ACC112 (cell line): ENCODE measurements around the gene ZNF362.
A peak's percentile ranks its signal among the peaks of the same experiment; 100 is the strongest.

ENCODE experiments used
- H2AFZ ChIP-seq: fragments of 200-600 bp; sonication (generic); one replicate; pipeline ENCODE4 v1.6.0; 2017; ENCODE audit warnings: antibody characterized with exemption, low read length; ENCODE audit not compliant: unreplicated experiment
- H3K27ac ChIP-seq: fragments of 200-600 bp; sonication (generic); 2 replicates; pipeline ENCODE4 v1.5.1; 2014; ENCODE audit warnings: low read depth, mild to moderate bottlenecking, antibody characterized with exemption, low read length, moderate library complexity
- H3K27me3 ChIP-seq: fragments of 200-600 bp; sonication (generic); 2 replicates; pipeline ENCODE4 v1.6.1; 2014; ENCODE audit warnings: mild to moderate bottlenecking, antibody characterized with exemption, low read length, moderate library complexity, mixed read lengths; ENCODE audit not compliant: insufficient read depth
- H3K36me3 ChIP-seq: fragments of 200-600 bp; sonication (generic); 2 replicates; pipeline ENCODE4 v1.6.1; 2016; ENCODE audit warnings: mild to moderate bottlenecking, antibody characterized with exemption, low read length, moderate library complexity, mixed read lengths; ENCODE audit not compliant: insufficient read depth
- H3K4me1 ChIP-seq: fragments of 200-600 bp; sonication (generic); one replicate; pipeline ENCODE4 v1.6.1; 2016; ENCODE audit warnings: low read length, mixed read lengths; ENCODE audit not compliant: insufficient read depth, unreplicated experiment, control insufficient read depth
- H3K4me3 ChIP-seq: fragments of 200-600 bp; sonication (generic); 2 replicates; pipeline ENCODE4 v1.5.1; 2014; ENCODE audit warnings: mild to moderate bottlenecking, low read depth, low read length
- H3K79me2 ChIP-seq: fragments of 200-600 bp; sonication (generic); one replicate; pipeline ENCODE4 v1.6.0; 2016; ENCODE audit warnings: low read length; ENCODE audit not compliant: control insufficient read depth, unreplicated experiment, insufficient read depth

The ZNF362 gene, protein sequence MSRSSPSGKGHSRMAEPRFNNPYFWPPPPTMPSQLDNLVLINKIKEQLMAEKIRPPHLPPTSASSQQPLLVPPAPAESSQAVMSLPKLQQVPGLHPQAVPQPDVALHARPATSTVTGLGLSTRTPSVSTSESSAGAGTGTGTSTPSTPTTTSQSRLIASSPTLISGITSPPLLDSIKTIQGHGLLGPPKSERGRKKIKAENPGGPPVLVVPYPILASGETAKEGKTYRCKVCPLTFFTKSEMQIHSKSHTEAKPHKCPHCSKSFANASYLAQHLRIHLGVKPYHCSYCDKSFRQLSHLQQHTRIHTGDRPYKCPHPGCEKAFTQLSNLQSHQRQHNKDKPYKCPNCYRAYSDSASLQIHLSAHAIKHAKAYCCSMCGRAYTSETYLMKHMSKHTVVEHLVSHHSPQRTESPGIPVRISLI

DNA sequence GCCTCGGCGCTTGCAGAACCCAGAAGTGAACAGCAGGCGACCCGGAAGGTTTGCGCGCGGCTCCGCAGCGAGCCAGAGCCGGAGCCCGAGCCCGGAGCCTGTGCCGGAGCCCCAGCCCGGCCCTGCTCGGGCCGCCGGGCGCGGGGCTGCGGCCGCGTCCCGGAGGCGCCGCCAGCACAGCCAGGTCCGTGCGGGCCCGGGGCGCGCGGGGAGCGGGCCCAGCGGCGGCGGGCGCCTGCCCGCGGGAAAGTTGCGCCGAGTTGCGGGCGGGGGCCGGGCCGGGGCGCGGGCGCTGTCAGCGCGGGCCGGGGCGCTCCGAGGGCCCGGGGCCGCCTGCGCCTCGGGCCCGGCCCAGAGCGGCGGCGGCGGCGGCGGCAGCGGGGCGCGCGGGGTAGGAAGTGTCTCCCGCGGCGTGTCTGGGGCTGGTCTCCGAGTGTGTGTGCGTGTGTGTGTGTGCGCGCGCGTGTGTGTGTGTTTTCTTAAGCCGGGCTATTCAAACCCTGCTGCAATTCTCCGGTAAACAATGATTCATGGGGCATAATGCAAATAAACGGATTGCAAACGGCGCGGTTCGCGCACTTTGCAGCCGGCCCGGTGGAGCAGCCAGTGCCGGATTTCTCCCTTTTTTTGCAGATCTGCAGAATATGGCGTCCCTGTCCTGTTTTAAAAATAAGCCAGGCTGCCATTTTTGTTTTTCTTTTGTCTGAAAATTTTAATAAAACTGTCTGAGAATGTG lies at the start of gene ZNF362:
ZNF362 (plus strand) TSS at position 22 of the 736 bp plus-strand sequence. CDS start 14,083 bp downstream, outside the sequence.
- H3K4me1 ChIP-seq: peaks cover 15% of the 10 kb centered on the region
- H3K79me2 ChIP-seq: peaks cover 34% of the 10 kb centered on the region
- H3K27me3 ChIP-seq: peaks cover 2% of the 10 kb centered on the region; the same call in 1 of the 2 replicates
- H3K27ac ChIP-seq: peak within 1 kb of the TSS; percentile 61
- H2AFZ ChIP-seq: peak within 1 kb of the TSS; percentile 93
- peak within 1 kb of the TSS; percentile 88 for H3K4me3 ChIP-seq
- no peaks in the 10 kb centered on the region for H3K36me3 ChIP-seq

DNA sequence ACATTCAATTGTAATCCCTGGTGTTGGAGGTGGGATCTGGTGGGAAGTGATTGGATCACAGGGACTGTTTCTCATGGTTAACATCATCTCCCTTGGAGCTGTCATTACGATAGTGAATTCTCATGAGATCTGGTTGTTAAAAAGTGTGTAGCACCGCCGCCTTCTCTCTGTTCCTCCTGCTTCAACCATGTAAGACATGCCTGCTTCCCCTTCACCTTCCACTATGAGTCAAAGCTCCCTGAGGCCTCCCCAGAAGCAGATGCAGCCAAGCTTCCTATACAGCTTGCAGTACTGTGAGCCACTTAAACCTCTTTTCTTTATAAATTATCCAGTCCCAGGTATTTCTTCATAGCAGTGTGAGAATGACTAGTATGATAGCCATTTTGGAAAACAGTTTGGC lies 44.3 kb upstream of the ZNF362 start:
- no peaks in the 10 kb centered on the region for H3K4me1 ChIP-seq
- H3K27me3 ChIP-seq: peaks cover 6% of the 10 kb centered on the region; the same call in 1 of the 2 replicates
- H3K36me3 ChIP-seq: no peaks in the 10 kb centered on the region
- H3K27ac ChIP-seq: no peak overlapping the region
- H2AFZ ChIP-seq: no peak overlapping the region
- no peak overlapping the region for H3K4me3 ChIP-seq
- H3K79me2 ChIP-seq: no peaks in the 10 kb centered on the region

DNA sequence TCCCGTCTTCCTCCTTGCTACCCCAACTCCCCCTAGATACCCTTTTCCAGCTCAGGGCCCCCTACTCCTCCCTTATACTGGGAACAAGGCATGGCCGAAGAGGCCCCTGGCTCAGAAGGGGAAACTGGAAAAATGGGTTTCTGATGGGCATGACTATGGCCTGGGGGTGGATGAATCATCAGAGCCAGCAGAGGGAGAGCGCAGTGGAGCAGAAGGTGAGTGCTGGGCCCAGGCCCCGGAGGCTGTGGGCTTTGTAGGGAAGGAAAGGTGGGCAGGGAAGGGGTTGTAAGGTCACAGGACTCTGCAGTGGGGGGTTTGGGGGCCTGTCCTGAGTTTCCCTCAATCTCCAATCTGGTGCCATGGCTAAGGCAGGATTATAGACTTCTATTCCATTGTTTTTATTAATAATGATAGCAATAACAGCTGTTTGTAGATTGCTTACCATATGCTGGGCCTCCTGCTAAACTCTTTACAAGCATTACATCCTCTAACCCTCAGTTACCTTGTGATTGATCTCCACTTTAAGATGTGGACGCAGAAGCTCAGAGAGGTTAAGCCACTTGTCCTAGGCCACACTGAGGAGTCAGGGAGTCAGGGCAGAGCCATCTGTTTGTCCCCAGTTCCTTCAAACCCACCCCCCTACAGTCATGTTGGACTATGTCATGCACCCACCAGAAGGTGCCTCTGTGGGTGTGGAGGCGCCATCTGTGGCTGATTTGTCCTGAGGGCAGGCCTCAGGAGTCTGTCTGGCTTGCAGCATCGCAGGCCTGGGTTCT lies 36.2 kb upstream of the ZNF362 start:
- H3K27me3 ChIP-seq: peaks cover 11% of the 10 kb centered on the region
- no peak overlapping the region for H3K4me3 ChIP-seq
- H3K27ac ChIP-seq: no peak overlapping the region
- H3K79me2 ChIP-seq: no peaks in the 10 kb centered on the region
- no peak overlapping the region for H2AFZ ChIP-seq
- H3K4me1 ChIP-seq: peaks cover 3% of the 10 kb centered on the region
- no peaks in the 10 kb centered on the region for H3K36me3 ChIP-seq

DNA sequence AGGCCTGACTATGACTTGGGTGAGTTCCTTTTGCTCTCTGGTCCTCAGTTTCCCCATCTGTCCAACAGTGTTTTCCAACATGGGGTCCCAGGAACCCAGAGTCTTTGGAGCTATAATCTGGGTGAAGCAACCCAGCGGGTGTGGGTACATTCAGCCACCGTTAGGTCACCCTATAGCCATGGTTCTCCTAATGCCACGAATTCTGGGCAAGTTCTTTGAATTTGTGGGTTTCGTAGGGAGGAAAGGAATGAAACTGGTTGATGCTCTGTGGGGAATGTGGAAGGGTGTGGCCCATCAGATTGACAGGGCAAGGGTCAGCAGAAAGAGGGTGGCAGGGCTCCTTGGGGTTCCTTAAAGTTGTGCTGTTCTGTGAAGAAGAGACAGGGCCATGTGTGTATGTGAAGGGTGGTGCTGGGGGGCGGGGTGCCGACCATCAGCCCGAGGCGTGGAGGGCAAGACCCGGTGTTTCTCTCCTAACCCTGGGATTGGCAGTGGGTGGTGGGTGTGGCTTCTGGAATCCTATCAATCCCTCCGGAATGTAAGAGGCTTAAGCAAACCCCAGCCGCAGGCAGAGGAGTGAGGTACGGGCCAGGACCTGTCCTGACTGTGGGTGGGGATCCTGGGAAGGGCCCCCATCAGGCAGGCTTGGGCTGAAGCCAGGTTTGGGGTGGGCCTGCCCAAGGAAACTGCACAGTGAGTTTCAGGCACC lies 35.5 kb upstream of the ZNF362 start:
- no peak overlapping the region for H2AFZ ChIP-seq
- H3K36me3 ChIP-seq: no peaks in the 10 kb centered on the region
- H3K79me2 ChIP-seq: no peaks in the 10 kb centered on the region
- peaks cover 3% of the 10 kb centered on the region for H3K4me1 ChIP-seq
- no peak overlapping the region for H3K27ac ChIP-seq
- peaks cover 16% of the 10 kb centered on the region for H3K27me3 ChIP-seq
- H3K4me3 ChIP-seq: no peak overlapping the region

DNA sequence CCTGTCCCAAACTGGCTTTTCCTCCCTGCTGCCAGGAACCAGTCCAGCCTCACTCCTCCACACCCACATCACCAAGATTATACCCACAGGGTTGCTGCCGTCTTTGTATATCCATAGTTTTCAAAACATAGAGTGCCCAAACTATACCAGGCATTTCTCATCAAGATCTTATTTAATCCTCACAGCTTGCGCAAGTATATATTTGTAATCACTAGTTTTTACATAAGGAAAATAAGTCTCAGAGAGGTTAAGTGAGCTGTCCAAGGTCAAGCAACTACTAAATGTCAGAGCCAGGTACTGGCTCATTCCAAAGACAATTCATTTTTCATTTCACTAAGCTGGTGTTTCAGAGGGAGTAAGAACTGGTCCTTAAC lies 34.9 kb upstream of the ZNF362 start:
- no peak overlapping the region for H2AFZ ChIP-seq
- H3K4me1 ChIP-seq: peaks cover 3% of the 10 kb centered on the region
- no peaks in the 10 kb centered on the region for H3K79me2 ChIP-seq
- no peaks in the 10 kb centered on the region for H3K36me3 ChIP-seq
- peaks cover 17% of the 10 kb centered on the region for H3K27me3 ChIP-seq
- no peak overlapping the region for H3K4me3 ChIP-seq
- no peak overlapping the region for H3K27ac ChIP-seq

DNA sequence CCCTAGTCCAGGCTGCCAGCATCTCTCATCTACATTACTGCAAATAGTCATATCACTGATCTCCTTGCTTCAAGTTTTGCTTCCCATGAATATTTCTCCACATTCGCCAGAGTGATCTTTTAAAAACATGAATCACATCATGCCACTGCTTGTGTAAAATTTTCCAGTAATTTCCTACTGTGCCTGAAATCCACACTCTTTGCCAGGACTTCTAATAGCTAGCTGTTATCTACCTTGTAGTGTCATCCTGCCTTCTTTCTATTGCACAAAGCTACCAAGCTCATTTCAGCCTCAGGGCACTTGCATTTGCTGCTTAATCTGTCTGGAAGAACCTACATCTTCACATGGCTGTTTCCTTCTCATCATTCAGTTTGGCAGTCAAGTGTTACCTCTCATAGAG lies 33.9 kb upstream of the ZNF362 start:
- no peaks in the 10 kb centered on the region for H3K36me3 ChIP-seq
- H3K27ac ChIP-seq: no peak overlapping the region
- no peaks in the 10 kb centered on the region for H3K79me2 ChIP-seq
- H3K4me3 ChIP-seq: no peak overlapping the region
- H3K27me3 ChIP-seq: peaks cover 17% of the 10 kb centered on the region
- H3K4me1 ChIP-seq: peaks cover 3% of the 10 kb centered on the region
- no peak overlapping the region for H2AFZ ChIP-seq

DNA sequence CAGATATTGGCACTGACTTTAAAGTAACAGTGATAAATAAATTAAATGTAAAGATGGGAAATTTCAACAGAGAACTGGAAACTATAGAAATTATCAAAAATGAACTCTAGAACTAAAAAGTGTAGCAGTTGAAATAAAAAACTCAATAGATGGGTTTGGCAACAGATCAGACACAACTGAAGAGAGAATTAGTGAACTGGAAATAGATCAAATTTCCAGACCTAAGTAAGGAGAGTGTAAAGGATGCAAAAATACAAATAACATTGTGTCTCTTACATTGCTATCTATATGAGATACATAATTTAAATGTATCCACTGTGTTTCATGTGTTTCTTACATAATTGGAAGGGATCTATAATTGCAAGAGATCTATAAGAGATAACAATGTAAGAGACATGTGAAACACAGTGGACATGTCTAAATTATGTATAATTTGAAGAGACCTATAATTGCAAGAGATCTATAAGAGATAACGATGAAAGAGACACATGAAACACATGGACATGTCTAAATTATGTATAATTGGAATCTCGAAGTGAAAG lies 32.1 kb upstream of the ZNF362 start:
- H3K4me1 ChIP-seq: peaks cover 10% of the 10 kb centered on the region
- H3K36me3 ChIP-seq: no peaks in the 10 kb centered on the region
- H3K27me3 ChIP-seq: peaks cover 25% of the 10 kb centered on the region
- H3K4me3 ChIP-seq: no peak overlapping the region
- no peak overlapping the region for H2AFZ ChIP-seq
- H3K79me2 ChIP-seq: no peaks in the 10 kb centered on the region
- no peak overlapping the region for H3K27ac ChIP-seq

DNA sequence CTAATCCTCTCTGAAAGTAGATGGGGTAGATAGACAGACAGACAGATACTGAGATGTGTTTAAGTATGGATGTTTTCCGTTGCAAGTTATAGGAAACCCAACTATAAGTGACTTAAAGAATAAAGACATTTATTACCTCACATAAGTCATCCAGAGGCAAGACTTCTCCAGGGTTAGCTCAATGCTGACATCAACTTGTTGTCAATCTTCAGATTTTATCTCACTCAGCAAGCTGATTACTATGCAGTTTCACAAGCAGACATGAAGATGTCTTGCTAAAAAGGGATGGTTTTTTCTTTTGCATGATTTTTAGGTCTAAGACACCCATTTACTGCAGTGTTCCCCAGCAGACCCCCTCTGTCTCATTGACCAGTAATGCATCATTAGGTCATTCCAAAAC lies 30.7 kb upstream of the ZNF362 start:
- Histone ChIP-seq H3K36me3 (no peaks in the 10 kb centered on the region), H3K27ac (no peak overlapping the region), H3K4me1 (peaks cover 7% of the 10 kb centered on the region), H2AFZ (no peak overlapping the region), H3K79me2 (no peaks in the 10 kb centered on the region), H3K27me3 (peaks cover 31% of the 10 kb centered on the region), H3K4me3 (no peak overlapping the region)

DNA sequence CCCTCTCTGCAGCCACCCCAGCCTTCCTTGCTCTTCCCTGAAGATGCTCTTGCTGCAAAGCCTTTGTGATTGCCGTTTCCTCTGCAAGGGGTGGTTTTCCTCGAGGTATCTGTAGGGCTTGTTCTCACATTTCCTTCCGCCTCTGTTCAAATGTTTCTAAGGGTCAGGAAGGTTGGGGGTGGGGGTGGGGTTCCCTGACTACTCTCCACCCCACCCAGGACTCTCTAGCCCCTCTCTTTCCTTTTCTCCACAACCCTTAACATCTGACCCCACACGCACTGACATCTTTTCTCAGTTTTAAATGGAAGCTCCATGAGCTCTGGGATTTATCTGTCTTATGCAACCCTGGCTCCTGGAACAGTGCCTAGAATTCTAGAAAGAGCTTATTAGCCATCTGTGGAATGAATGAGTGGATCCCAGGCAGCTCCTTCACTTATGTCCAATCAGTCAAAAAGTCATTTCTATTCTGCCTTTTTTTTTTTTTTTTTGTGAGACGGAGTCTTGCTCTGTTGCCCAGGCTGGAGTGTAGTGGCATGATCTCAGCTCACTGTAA lies 27.3 kb upstream of the ZNF362 start:
- Histone ChIP-seq H3K27ac (no peak overlapping the region), H3K79me2 (no peaks in the 10 kb centered on the region), H3K4me1 (peaks cover 7% of the 10 kb centered on the region), H2AFZ (no peak overlapping the region), H3K36me3 (no peaks in the 10 kb centered on the region), H3K4me3 (no peak overlapping the region; the same call in 1 of the 2 replicates), H3K27me3 (peaks cover 33% of the 10 kb centered on the region)
